CD1c-positive myeloid dendritic cell (primary cell): ENCODE results near the gene EVI5L.

Experiments used
- DNase-seq: peaks from one replicate; pipeline ENCODE4 v3.0.0-alpha.2; 2016; ENCODE audit errors: extremely low spot score

EVI5L gene

DNA sequence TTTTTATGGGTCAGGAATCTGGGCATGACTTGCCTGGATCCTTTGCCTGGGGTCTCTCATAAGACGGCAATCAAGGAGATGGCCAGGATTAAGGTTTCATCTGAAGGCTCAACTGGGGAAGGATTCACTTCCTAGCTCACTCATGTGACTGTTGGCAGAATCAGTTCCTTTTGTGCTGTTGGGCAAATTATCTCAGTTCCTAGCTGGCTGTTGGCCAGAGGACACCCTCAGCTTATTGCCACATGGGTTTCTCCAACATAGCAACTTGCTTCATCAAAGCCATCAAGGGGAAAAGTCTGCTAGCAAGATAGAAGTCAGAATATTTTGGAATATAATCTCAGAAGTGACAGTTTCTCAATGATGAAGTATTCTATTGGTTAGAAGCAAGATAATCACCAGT lies 12.2 kb upstream of the EVI5L start:
- peak; percentile 89 for DNase-seq

DNA sequence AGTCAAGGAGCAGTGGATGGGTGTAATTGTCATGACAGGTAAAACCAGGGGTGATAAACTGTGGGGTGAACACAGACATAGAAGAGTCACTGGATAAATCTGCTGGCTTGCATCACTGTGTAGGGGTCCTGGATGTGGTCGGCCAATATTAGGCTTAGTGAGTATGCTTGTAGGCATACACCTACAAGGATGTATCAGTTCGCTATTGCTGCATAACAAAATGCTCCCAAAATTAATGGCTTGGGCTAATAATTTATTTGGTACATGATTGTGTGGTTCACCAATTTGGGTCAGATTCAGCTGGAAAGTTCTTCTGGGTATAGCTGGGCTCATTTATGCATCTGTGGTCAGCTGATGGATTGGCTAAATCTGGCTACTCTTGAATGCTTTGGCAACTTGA lies 11.2 kb upstream of the EVI5L start:
- no peak for DNase-seq

DNA sequence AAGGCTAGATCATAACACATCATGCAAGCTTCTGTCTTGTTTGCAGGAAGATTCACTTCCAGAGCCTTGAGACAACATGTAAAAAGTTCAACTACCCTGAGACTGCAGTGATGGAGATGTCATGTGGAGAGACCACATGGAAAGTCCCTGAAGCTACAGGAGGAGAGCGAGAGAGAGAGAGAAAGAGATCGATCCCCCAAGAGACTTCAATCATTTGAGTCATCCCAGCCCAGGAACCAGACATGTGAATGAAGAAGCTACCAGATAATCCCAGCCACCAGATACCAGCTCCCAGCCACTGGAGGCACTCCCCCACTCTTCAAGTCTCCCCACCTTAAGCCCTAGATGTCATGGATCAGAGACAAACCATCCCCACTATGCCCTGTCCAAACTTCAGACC lies 10.7 kb upstream of the EVI5L start:
- no peak for DNase-seq

DNA sequence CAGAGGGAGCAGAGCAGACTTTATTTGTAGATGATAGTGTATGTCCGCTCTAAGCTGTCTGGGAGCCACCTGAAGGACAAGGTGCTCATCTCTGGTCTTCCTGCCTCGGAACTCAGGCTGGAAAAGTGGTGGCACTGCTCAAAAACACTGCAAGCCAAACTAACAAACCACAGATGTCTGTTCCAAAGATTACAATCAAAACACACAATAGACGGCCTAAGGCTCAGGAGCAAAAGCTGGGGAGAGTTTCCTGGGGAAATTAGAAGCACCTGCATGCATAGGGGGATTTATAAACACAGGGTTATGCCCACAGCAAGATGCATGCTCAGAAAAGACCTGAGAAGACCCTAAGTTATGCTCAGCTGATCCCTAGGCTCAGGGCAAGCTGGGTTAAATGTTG lies 9.4 kb upstream of the EVI5L start:
- DNase-seq, result no peak

DNA sequence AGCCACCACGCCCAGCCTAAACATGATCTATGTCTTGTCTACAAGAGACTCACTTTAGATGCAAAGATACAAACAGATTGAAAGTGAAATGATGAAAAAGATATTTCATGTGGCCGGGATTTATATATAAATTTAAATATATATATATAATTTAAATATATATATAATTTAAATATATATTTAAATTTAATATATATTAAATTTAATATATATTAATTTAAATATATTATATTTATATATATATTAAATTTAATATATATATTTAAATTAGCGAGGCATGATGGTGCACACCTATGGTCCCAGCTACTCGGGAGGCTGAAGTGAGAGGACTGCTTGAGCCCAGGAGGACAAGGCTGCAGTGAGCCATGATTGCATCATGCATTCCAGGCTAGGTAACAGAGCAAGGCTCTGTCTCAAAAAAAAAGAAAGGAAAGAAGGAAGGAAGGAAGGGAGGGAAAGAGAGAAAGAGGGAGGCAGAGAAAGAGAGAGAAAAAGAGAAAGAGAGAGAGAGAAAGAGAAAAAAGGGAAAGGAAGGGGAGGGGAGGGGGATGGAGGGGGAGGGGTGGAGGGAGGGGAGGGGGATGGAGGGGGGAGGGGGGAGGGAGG lies 7.0 kb upstream of the EVI5L start:
- DNase-seq, result no peak

DNA sequence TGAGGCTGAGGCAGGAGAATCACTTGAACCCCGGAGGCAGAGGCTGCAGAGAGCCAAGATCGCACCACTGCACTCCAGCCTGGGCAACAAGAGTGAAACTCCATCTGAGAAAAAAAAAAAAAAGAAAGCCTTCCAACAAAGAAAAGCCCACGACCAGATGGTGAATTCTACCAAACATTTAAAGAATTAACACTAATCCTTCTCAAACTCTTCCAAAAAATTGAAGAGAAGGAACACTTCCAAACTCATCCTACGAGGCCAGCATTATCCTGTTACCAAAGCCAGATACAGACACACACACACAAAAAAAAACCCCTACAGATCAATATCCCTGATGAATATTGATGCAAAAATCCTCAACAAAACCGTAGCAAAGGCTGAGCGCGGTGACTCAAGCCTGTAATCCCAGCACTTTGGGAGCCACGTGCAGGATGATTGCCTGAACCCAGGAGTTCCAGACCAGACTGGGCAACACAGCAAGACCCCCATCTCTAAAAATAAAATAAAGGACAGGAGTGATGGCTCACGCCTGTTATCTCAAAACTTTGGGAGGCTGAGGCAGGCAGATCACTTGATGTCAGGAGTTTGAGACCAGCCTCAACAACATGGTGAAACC lies 6.2 kb upstream of the EVI5L start:
- DNase-seq, result no peak

DNA sequence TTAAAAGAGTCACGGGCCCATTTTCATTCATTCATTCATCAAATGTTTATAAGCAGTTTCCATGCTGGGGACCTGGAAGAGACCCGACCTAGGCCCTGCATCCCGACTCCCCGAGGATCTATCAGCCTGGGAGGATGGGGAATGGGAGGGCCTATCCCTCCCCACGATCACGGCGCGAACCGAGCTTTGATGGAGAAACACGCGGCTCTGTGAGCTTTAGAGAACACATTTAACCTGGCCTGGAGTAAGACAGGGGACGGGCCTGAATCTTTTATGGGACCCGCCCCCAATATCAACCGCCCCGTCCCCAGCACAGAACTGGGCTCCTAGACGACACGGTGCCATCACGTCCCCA lies 875 bp upstream of the EVI5L start:
- no peak for DNase-seq

DNA sequence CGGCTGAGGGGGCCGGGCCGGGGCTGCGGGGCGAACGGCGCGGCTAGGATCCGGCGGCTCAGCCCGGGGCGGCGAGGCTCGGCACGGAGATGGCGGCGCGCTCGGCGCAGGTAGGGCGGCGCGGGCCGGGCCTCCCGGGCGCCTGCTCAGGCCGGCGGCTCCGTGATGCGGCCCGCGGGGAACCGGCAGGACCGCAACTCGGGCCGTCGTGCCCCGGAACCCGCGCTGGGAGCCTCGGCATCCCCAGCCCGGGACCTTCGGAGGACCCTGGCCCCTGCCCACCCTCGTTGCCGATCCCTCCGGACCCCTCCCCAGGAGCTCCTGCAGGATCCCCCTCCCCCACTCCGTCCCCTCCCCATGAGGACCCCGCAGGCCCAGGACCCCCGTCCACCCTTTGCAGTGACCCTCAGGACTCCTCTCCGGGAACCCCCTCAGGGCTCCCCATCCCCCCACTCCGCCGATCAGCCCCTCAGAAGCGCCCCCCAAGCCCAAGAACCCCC lies 304 bp downstream of the EVI5L start:
- no peak for DNase-seq

DNA sequence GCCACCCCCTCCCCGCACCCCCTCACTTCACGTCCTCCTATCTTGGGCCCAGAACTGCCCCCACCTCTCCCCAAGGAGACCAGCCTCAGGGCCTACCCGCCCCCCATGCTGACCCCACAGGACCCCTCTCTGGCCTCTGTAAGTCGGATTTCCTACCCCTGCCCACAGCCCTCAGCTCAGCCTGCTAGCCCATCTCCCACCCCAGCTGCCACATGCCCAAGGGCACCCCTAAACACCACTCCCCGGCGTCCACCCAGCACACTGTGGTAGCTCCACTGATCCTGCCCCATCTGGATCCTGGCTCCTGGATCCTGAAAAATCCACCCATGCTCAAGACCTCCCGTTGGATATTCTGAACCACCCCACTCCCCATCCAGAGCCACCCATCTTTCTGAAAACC lies 805 bp downstream of the EVI5L start:
- DNase-seq, result no peak

DNA sequence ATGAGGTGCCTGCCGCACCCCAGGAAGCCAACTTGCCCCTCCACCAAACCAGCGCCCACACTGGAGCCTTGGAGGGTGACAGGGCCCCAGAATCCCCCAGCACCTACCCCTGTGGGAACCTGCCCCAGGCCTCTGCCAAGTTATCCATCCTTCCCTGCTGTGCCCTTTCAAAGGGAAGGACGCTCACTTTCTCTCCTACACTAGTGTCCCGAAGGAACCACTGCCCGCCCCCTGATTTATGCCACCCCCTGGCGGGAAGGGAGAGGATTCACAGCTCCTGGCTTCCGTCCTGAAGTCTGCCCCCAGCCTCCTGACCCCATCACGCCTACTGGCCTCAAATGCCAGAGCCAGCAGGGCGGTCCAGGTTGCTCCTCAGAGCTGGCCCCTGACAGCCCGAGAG lies 1.4 kb downstream of the EVI5L start:
- no peak for DNase-seq

DNA sequence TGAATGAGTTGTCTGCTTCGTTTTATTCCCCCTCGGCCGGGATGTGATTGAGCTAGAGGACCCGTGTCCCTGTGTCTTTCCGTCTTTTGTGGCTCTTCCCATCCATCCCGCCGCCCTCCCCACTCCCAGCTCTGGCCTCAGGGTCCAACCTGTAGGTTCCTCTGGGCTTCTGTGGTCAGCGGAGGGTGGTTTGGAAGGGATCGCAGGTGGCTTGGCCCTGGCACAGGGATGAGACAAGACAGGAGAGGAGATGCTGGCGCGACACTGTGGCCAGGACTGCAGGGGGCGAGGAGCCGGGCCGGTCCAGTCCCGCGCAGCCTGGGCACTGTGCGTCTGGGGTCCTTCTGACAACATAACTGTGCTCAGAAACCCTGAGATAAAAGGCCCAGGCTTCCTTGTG lies 2.0 kb downstream of the EVI5L start:
- DNase-seq, result no peak

DNA sequence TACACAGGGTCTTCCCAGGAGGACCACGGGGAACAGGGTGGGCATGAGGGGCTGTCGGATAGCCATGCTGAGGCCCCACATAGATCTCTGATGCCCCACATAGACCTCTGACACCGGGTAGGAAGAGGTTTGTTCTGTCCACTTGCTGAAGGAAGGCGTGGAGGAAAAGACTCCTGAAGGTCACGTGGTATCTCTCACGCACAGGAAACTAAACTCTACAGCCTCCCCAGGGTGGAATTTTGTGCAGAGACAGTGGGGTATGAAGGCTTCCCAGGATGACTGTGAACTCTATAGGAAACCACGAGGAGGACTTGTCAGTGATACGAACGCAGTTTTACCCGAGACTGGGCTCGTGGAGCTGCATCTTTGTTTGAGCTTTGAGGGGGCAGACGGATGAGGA lies 2.8 kb downstream of the EVI5L start:
- no peak for DNase-seq

DNA sequence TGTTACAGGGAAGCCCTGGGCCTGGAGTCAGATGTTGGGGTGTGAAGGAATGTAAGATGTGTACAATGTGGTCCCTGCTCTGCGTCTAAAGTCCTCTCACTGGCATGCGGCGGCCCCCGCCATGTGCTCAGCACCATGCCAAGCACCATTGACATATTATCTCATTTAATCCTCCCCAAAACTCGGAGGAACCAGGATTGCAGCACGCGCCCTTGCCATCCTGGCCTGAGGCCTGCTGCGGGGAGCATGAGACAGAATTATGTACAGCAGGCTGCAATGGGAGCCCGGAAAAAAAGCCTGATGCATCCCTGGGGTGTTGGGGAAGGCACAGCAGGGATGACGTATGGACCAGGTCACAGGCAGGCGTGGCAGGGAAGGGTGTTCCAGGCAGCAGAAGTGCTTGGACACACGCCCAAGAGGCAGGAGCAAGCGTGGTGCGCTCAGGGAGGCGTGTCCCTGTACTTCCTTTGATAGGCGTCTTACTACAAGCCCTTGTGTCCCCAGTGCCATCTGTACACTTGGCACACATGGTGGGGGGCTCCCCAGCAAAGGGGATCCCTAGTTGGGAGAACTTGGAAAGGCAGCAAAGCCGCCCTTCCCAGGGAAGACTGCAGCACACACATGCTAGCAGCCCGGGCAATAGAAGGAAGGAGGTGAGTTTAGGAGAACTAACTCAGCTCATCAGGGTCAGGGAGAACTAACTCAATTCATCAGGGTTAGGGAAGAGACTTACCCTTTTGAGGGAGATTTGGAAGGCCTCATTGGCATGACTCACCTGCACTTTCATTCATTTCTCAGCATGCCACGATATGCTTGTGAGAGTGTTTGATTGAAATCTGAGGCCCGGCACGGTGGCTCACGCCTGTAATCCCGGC lies 3.4 kb downstream of the EVI5L start:
- DNase-seq, result no peak

DNA sequence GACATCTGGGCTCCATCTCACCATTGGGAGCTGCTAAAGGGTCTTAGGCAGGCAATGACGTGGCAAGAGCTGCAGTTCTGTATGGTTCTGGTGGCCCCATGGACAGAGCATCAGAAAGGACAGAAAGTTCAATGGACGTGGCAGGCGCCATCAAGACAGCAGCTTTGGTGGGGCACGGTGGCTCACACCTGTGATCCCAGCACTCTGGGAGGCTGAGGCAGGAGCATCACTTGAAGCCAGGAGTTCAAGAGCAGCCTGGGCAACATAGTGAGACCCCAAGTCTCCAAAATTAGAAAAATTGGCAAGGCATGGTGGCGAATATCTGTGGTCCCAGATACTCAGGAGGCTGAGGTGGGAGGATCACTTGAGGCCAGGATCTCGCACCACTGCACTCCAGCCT lies 9.5 kb downstream of the EVI5L start:
- no peak for DNase-seq

DNA sequence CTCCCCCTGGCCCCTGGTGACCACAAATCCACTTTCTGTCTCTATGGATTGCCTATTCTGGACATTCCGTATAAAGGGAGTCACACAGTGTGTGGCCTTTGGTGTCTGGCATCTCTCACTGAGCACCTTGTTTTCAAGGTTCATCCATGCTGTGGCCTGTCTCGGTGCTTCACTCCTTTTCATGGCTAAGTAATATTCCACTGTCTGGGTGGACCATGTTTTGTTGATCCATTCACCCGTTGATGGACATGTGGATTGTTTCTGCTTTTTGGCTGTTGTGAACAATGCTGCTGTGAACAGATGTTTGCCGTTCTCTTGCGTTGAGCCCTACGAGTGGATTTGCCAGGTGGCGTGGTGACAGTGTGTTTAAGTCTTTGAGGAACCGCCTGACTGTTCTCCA lies 10.6 kb downstream of the EVI5L start:
- DNase-seq, result no peak

DNA sequence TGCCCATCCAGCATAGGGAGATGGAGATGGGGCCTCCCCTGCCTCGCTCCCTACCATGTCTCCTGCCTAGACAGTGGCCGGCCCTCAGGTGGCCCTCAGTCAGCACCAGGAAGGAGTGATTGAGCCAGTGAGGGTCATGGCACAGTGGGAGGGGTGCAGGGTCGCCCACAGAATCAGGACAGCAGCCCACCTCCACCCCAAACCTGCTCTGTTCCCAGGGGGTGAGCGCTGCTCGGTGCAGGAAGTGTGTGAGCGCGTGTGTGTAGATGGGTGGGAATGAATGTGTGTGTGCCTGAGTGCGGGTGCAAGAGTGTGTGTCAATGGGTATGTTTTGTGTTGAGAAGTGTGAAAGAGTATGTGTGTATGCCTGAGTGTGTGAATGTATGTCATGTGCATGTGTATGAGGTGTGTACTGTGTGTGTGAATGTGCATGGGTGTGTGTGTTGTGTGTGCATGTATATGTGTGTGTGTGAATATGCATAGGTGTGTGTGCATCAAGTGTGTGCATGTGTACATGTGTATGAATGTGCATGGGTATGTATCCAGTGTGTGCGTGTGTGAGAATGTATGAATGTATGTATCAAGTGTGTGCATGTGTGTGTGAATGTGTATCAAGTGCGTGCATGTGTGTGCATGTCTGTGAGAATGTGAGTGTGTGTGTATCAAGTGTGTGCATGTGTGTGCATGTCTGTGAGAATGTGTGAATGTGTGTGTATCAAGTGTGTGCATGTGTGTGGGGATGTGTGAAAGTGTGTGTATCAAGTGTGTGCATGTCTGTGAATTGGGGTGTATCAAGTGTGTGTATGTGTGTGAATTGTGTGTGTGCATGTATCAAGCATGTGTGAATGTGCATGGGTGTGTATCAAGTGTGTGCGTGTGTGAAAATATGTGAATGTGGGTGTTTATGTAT lies 12.0 kb downstream of the EVI5L start:
- DNase-seq, result no peak

DNA sequence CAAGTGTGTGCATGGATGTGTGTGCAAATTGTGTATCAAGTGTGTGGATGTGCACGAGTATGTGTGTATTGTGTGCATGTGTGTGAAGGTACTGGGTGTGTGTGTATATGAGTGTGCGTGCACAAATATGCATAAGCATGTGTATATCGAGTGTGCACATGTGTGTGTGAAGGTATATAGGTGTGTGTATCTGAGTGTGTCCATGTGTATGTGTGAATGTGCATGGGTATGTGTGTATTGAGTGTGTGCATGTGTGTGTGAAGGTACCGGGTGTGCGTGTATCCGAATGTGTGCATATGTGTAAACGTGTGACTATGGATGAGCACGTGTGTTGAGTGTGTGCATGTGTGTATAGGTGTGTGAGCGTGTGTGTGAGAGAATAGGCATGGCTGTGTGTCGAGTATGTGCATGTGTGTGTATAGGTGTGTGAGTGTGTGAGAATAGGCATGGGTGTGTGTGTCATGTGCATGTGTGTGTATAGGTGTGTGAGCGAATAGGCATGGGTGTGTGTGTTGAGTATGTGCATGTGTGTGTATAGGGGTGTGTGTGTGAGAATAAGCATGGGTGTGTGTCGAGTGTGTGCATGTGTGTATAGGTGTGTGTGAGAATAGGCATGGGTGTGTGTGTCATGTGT lies 12.8 kb downstream of the EVI5L start:
- DNase-seq, result no peak

DNA sequence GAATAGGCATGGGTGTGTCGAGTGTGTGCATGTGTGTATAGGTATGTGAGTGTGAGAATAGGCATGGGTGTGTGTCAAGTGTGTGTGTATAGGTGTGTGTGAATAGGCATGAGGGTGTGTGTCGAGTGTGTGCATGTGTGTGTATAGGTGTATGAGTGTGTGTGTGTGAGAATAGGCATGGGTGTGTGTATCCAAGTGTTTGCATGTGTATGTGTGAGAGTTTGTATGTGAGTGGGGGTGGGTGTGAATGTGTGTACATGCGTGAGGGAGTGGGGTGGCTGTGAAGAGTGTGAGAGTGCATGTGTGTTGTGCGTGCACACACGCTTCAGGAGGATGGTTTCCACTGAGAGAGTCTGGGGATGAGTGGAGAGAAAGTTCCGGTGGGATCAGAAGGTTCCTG lies 13.5 kb downstream of the EVI5L start:
- DNase-seq, result no peak

DNA sequence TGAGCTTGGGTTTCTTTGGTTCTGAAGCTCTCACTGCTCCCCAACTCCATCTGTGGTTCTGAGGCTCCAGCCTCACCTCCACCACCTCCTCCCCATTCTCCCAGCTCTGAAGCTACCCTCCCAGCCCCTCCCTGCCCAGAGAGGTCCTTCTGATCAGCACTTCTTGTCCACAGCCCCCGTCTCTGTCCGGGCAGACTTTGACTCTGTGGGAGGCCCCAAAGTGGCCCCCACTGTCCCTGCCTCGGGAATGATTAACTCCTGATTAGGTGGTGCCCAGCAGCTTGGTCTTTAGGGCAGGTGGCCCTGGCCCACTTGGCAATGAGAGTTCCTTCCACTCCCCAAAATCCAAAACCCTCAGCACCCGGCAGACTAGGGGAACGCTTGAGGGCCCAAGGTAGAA lies 14.4 kb downstream of the EVI5L start:
- DNase-seq, result no peak

DNA sequence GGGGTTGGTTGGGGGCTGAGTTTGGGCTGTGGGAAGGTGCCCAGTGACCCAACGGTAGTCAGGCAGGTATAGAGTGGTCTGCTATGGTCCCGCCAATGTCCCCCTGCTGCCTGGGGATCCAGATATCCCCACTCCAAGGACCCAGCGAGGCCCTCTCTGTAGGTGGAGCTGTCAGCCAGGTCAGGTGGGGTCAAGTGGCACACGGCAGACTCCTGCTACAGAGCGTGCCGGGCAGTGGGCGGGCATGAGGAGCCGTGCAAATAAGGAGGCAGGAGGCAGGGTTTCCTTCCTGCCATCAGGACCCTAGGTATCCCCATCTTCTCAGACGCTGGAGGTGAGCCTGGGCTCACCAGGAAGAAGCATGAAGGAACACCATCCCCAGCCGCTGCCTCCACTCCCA lies 14.9 kb downstream of the EVI5L start:
- no peak for DNase-seq

DNA sequence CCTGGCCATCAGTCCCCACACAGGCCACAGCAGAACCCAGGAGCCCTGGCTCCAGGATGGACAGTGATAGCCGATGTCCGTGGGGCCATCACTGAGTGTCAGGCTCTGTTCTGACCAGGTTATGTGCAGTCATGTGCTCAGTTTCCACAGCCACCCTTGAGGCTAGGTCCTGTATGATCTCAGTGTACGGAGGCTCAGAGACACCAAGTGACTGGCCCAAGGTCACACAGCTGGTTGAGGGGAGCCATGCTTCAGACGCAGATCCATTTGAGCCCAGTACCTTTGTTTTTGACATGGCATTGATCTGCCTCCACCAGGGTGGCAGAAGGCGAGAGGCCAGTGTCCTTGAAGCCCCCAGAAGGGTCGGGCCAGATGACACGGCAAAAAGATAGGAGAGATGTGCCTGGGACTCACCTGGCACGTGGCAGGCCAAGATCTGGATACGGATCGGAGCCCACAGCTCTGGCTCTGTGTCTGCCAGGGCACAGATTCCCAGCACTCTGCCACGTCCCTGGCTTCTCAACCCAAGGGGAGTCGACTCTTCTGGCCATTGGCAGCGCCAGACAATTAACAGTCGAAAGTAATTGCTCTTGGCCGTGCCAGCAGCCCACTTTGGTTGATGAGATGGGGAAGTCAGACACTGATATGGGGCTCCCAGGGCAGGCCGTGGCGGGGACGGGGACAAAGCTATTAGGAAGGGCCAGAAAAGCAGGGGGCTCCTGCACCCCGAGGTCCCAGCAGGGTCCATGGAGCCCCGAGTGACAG lies 15.6 kb downstream of the EVI5L start:
- no peak for DNase-seq
